Liver (tissue), 3 donors: Measurements from ENCODE around the gene CDH4.

Source experiments
- EGR1 ChIP-seq, 2 donors: IDR thresholded peaks; 2 replicates each; pipeline ENCODE4 v1.6.1; 2016 to 2018; ENCODE audit warnings: antibody characterized with exemption in 2 of 2, low read depth in 2 of 2
- FOXA1 ChIP-seq: IDR thresholded peaks from 2 replicates; pipeline ENCODE4 v1.6.1; 2016; ENCODE audit warnings: antibody characterized with exemption
- FOXA2 ChIP-seq: IDR thresholded peaks from 2 replicates; pipeline ENCODE4 v1.6.1; 2016; ENCODE audit warnings: antibody characterized with exemption
- JUND ChIP-seq, 2 donors: IDR thresholded peaks; 2 replicates each; pipeline ENCODE4 v1.6.1; 2016; ENCODE audit warnings: antibody characterized with exemption in 2 of 2
- SP1 ChIP-seq: IDR thresholded peaks from 2 replicates; pipeline ENCODE4 v1.6.1; 2018; ENCODE audit warnings: antibody characterized with exemption, mild to moderate bottlenecking
- TAF1 ChIP-seq: conservative IDR thresholded peaks from 2 replicates; pipeline ENCODE4 v1.6.1; 2016; ENCODE audit warnings: antibody characterized with exemption, mild to moderate bottlenecking
- YY1 ChIP-seq: IDR thresholded peaks from 2 replicates; pipeline ENCODE4 v1.6.1; 2016; ENCODE audit warnings: antibody characterized with exemption, mild to moderate bottlenecking
- TF ChIP-seq, protein P1 (sequence below): fragments of 150-350 bp; IDR thresholded peaks from 2 replicates; pipeline ENCODE4 v1.5.1; 2017; ENCODE audit warnings: improper control_type of control experiment, low read depth, low read length; ENCODE audit not compliant: missing input control
- donor health status: healthy.
- donor health status: healthy.

DNA sequence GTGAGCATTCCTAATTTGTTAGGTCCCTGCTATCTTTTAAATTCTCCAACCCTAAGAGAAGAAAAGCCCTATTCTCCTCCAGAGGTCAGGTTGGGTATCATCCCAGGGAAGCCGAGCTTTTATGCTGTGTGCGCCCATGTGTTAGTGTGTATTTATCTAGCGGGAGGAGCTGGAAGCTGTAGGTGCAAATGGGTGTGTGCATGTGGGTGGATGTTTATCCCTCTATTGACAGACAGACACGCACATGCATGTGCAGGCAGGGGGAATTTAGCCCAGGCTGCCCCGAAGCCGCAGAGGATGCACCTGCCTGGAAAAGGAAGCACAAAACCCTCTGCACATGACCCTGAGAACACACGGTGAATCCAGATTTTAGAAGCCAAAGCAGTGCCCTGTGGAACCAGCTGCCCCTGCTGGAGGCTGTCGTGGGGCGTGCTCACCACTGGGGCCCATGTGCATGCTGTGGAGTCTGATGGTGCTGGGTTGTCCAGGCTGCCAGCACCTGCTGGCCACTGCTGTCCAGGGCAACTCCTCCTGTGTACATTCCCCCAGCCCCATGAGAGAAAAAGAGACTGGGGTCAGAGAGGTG lies 416.1 kb downstream of the CDH4 start:
- TF ChIP-seq FOXA2 (no peak), TAF1 (no peak), YY1 (no peak), SP1 (no peak), FOXA1 (no peak), JUND (IDR thresholded peaks at IDR 0.05) (no peak), EGR1 (IDR thresholded peaks at IDR 0.05; ENCODE audit: low read depth in 2 of 2) (no peak)
- TF ChIP-seq, protein P1, sequence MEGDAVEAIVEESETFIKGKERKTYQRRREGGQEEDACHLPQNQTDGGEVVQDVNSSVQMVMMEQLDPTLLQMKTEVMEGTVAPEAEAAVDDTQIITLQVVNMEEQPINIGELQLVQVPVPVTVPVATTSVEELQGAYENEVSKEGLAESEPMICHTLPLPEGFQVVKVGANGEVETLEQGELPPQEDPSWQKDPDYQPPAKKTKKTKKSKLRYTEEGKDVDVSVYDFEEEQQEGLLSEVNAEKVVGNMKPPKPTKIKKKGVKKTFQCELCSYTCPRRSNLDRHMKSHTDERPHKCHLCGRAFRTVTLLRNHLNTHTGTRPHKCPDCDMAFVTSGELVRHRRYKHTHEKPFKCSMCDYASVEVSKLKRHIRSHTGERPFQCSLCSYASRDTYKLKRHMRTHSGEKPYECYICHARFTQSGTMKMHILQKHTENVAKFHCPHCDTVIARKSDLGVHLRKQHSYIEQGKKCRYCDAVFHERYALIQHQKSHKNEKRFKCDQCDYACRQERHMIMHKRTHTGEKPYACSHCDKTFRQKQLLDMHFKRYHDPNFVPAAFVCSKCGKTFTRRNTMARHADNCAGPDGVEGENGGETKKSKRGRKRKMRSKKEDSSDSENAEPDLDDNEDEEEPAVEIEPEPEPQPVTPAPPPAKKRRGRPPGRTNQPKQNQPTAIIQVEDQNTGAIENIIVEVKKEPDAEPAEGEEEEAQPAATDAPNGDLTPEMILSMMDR = no peak
